Lower leg skin (tissue), 3 donors: ENCODE data around the gene DAO.

Source experiments
- CTCF ChIP-seq, 3 donors: fragments of 450-650 bp; IDR thresholded peaks; one replicate each; pipeline ENCODE4 v1.5.1; 2016; ENCODE audit warnings: antibody characterized with exemption in 3 of 3, mild to moderate bottlenecking in 3 of 3, moderate library complexity in 2 of 3
- POLR2A ChIP-seq, 2 donors: fragments of 450-650 bp; IDR thresholded peaks; one replicate each; pipeline ENCODE4 v1.6.1; 2016 to 2017; ENCODE audit warnings: antibody characterized with exemption in 2 of 2, mild to moderate bottlenecking in 1 of 2, moderate library complexity in 1 of 2

- TF ChIP-seq POLR2A (IDR thresholded peaks at IDR 0.05) = no peak
- TF ChIP-seq CTCF (IDR thresholded peaks at IDR 0.05) = no peak
These were observed 40.0 kb upstream of the DAO start for GRCh38 chr12:108839890-108840230.
